Stimulated activated CD8-positive, alpha-beta memory T cell treated with anti-CD3 and anti-CD28 coated beads, Interleukin-7, amount 100 ng/mL, for 1 hour (primary cell): ENCODE measurements around the gene ZNF660.

Experiments
- DNase-seq, 2 donors: peaks; one replicate each; pipeline ENCODE4 v3.0.0-alpha.2; 2020; ENCODE audit warnings: low read depth in 2 of 2

The ZNF660 gene

GRCh38 chr3:44632193-44632592 lies 47.4 kb downstream of the ZNF660 start:
- DNase-seq, result no peak

- no peak for DNase-seq
These were observed 57.6 kb downstream of the ZNF660 start for GRCh38 chr3:44642337-44642736.

- no peak for DNase-seq
These were observed 58.3 kb downstream of the ZNF660 start for GRCh38 chr3:44643024-44643423.

GRCh38 chr3:44647771-44648170 lies 63.0 kb downstream of the ZNF660 start:
- DNase-seq, result no peak

- DNase-seq, result peak; percentile 4 to 9
These were observed 63.9 kb downstream of the ZNF660 start, which contains the start of gene ZNF35 for GRCh38 chr3:44648564-44649229. Gene ZNF35 (plus strand): TSS chr3:44648732. CDS start chr3:44651068, 2,336 bp downstream.
